ENCODE data around the gene MAEA.

MAEA gene

DNA sequence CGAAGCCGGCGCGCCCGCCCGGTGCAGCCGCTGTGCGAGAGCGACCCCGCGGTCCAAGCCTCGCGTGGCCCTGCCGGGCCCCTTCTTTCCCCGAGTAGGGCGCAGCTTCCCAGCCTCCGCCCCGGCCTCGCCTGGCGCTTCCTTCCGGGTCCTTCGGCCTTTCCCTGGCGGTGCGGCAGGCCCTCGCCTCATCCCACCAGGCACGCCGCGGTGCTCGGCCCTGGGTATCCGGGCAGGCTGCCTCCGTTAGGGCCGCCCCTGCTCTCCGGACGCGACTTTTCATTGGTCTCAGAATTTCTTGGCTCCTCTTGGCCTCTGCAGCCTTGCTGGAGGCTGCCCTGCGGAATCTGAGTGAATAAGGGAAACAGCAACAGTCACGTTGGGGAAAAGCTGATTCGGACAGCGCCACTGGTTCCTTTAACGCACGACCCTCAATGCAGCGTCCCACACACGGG, 57.7 kb downstream of the MAEA start:
- TF ChIP-seq, protein P1, sequence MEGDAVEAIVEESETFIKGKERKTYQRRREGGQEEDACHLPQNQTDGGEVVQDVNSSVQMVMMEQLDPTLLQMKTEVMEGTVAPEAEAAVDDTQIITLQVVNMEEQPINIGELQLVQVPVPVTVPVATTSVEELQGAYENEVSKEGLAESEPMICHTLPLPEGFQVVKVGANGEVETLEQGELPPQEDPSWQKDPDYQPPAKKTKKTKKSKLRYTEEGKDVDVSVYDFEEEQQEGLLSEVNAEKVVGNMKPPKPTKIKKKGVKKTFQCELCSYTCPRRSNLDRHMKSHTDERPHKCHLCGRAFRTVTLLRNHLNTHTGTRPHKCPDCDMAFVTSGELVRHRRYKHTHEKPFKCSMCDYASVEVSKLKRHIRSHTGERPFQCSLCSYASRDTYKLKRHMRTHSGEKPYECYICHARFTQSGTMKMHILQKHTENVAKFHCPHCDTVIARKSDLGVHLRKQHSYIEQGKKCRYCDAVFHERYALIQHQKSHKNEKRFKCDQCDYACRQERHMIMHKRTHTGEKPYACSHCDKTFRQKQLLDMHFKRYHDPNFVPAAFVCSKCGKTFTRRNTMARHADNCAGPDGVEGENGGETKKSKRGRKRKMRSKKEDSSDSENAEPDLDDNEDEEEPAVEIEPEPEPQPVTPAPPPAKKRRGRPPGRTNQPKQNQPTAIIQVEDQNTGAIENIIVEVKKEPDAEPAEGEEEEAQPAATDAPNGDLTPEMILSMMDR (IDR thresholded peaks at IDR 0.05; ENCODE audit: low read length, missing control alignments) = no peak
- peak overlapping the region; percentile 66 for H3K4me3 ChIP-seq (replicated peaks; ENCODE audit: low read depth, low read length)
- DNase-seq (ENCODE audit: low read depth) = peak; percentile 88

DNA sequence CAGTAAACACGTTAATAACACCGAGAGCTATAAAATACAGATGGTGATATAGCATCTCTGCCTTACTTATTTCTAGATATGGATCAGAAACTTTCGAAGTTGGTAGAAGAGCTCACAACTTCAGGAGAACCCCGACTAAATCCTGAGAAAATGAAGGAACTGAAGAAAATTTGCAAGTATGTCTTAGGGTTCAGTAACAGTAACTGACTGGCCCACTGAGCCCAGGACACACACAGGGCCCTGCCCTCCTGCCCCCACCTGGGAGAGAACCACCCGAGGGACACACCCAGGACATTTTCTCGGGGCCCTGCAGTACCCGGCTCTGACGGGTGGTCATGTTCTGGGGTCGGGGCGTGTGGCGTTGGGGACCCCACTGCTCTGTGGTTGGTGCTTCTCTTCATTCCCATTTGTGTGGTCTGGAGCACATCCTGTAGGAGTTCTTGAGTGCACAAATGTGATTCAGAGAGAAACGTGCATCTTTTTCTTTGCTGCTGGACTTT, 58.4 kb downstream of the MAEA start:
- H3K4me3 ChIP-seq (replicated peaks; ENCODE audit: low read depth, low read length) = peak overlapping the region; percentile 66
- no peak for DNase-seq (ENCODE audit: low read depth)
- TF ChIP-seq, protein P1 (IDR thresholded peaks at IDR 0.05; ENCODE audit: low read length, missing control alignments) = no peak

DNA sequence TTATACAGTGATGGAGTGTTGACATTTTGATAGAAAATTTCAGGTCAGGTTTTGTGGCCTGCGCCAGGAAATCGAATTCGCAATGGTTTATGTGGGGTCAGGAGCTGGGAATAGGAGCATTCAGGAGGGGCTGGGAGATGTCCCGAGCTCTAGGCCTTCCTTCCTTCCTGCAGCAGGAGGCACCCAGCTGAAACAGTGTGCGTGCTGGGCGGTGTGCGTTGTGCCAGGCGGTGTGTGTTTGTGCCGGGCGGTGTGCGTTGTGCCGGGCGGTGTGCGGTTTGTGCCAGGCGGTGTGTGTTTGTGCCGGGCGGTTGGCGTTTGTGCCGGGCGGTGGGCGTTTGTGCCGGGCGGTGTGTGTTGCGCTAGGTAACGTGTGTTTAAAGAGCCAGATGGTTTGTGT, 59.1 kb downstream of the MAEA start:
- no peak overlapping the region for H3K4me3 ChIP-seq (replicated peaks; ENCODE audit: low read depth, low read length)
- TF ChIP-seq, protein P1 (IDR thresholded peaks at IDR 0.05; ENCODE audit: low read length, missing control alignments) = no peak
- no peak for DNase-seq (ENCODE audit: low read depth)

DNA sequence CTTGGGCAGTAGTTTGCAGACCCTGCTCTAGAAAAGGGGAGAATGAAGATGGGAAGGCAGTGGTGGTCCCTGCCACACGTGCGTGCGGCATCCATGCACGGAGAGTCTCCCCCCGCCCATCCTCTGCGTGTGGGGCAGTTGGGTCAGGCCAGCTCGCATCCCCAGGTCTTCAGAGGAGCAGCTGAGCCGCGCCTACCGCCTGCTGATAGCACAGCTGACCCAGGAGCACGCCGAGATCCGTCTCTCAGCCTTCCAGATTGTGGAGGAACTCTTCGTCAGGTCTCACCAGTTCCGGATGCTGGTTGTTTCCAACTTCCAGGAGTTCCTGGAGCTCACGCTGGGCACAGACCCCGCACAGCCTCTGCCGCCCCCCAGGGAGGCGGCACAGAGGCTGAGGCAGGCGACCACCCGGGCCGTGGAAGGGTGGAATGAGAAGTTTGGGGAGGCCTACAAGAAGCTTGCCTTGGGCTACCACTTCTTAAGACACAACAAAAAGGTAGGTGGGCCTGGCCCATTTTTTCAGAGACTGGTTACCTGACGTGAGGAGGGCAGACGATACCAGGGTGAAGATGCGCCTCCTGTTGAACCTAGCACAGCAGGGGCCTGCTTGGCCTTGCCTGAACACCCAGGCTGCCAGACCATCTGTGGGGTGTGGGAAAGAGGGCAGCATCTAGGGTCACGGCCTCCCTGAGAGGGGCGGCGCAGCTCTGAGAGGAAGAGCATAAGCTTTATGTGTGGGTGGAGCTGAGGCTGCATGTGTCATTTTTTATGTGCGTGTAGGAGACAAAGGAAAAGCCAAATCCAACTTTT, 59.9 kb downstream of the MAEA start:
- DNase-seq (ENCODE audit: low read depth) = no peak
- no peak overlapping the region for H3K4me3 ChIP-seq (replicated peaks; ENCODE audit: low read depth, low read length)
- TF ChIP-seq, protein P1 (IDR thresholded peaks at IDR 0.05; ENCODE audit: low read length, missing control alignments) = no peak

DNA sequence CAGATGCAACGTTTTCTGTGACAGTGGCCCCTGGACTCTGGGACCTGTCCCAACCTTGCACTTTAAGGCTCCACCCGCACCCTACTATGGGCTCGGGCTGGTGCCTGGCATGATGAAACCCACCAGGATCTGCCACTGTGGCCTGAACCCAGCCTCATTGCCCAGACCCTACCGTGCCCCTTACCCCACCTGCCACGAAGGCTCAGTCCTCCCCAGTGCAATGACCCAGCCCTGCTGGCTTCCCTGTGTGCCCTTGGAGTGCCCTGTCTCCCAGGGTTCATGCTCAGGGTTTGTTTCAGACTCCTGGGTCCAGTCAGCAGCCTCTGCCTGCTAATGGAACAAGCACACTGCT, 60.5 kb downstream of the MAEA start:
- no peak overlapping the region for H3K4me3 ChIP-seq (replicated peaks; ENCODE audit: low read depth, low read length)
- TF ChIP-seq, protein P1 (IDR thresholded peaks at IDR 0.05; ENCODE audit: low read length, missing control alignments) = no peak
- DNase-seq (ENCODE audit: low read depth) = no peak

DNA sequence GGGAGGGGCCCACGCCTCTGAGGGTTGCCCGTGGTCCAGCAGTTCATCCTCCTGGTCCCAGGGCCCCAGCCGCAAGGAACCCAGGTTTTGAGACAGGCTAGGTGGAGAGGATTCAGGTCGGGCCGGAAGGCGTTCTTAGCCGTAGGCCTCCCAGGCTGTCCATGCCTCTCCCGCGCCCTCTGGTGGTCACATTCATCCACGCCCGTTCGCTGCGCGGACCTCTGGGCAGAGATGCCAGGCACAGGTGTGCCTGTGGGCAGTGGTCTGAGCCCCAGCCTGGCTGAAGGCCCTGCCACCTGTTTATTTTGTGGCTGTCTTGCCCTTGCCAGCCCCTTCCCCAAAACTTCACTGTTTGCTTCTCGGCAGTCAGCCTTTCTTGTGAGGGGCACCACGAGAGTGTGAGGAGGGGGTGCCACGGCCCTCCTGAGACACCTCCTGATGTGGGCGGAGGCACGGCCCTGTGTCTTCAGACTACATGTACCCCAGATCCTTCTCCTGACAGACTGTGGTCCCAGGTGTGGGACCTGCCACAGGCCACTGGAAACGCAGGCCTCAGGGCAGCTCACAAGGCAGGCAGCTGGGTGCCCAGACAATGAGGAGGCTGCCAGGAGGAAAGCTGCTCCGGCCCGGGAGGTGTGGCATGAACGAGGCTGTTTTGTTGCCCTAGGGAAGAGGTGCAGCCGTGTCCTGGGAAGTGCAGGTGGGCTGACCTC, 62.3 kb downstream of the MAEA start:
- TF ChIP-seq, protein P1 (IDR thresholded peaks at IDR 0.05; ENCODE audit: low read length, missing control alignments) = peak; percentile 94
- H3K4me3 ChIP-seq (replicated peaks; ENCODE audit: low read depth, low read length) = no peak overlapping the region
- peak; percentile 77 for DNase-seq (ENCODE audit: low read depth)
